Left renal cortex interstitium (tissue), 4 donors: ENCODE measurements around the gene NRROS. TPM values are rescaled to one million over a fixed set of nuclear protein-coding genes. Genes with fewer than 3 reads are reported as not detected.

ENCODE experiments used
- polyA plus RNA-seq, 4 donors: library from polyadenylated mRNA; unstranded; fragments of 120-200 nt; gene quantifications; one replicate each; pipeline ENCODE4 v1.2.1, GENCODE V29; 2013; ENCODE audit not compliant: insufficient read length in 4 of 4

Gene NRROS
- polyA plus RNA-seq, 4 donors: 2.4 to 4.2 (median 3.7) TPM

Other genes starting within 250 kb of the NRROS start
- 10 to 100 TPM; 28.0 to 37.4 (median 33.9) TPM for gene UBXN7, start 207.3 kb upstream of the NRROS start, polyA plus RNA-seq
- gene RNF168, start 135.9 kb upstream of the NRROS start, polyA plus RNA-seq: 10 to 100 TPM; 13.6 to 18.1 (median 16.0) TPM
- gene SMCO1, start 124.3 kb upstream of the NRROS start, polyA plus RNA-seq: not detected
- gene WDR53, start 71.1 kb upstream of the NRROS start, polyA plus RNA-seq: 10 to 100 TPM; 15.1 to 19.2 (median 18.0) TPM
- gene FBXO45, start 71.0 kb upstream of the NRROS start, polyA plus RNA-seq: 10 to 100 TPM; 13.7 to 17.2 (median 15.2) TPM
- 1 to 10 TPM; 5.0 to 5.8 (median 5.3) TPM for gene CEP19, start 72.6 kb downstream of the NRROS start, polyA plus RNA-seq
- 10 to 100 TPM; 27.3 to 33.3 (median 29.7) TPM for gene PIGX, start 72.7 kb downstream of the NRROS start, polyA plus RNA-seq
- gene PAK2, start 100.2 kb downstream of the NRROS start, polyA plus RNA-seq: 10 to 100 TPM; 70.4 to 84.0 (median 76.9) TPM
- gene SENP5, start 228.2 kb downstream of the NRROS start, polyA plus RNA-seq: 10 to 100 TPM; 17.6 to 37.8 (median 24.4) TPM